ENCODE data around the gene SIMC1. TPM values are rescaled to one million over a fixed set of nuclear protein-coding genes. Genes with fewer than 3 reads are reported as not detected.
A peak's percentile ranks its signal among the peaks of the same experiment; 100 is the strongest.

SIMC1 gene
- total RNA-seq, 1 donor from 2014 or later = 4.7 TPM

DNA sequence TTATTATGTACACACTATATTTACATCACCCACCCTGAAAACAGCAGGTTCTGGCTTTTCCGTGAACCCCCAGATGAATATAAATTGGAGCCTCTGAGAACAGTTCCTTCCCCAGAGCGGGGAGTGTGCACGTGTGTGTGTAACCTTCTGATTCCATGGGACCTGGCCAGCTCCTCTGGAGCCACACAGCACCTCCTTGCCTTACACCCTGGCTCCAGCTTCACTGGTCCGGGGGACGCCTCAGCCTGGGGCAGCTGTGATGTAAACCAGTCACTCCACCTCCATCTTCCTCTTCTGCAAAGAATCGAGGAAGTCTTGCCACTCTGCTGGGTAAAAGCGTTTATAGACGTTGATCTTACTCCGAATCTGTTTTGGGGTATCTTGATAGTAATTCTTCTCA is 145.7 kb downstream of the SIMC1 start:
- peak overlapping the region; percentile 88 for H3K27ac ChIP-seq (replicated peaks)
- H3K4me3 ChIP-seq = no peak overlapping the region
- intact Hi-C loops (cut with micrococcal nuclease) = no loop called here
- no peaks in the 10 kb centered on the region for H3K9me3 ChIP-seq (replicated peaks)
- H3K36me3 ChIP-seq = peaks cover 49% of the 10 kb centered on the region
- H3K4me1 ChIP-seq = peaks cover 45% of the 10 kb centered on the region
- H3K27me3 ChIP-seq (ENCODE audit: low read depth) = no peaks in the 10 kb centered on the region
- no peak for TF ChIP-seq CTCF (IDR thresholded peaks at IDR 0.05; ENCODE audit: borderline replicate concordance)
- no peak for DNase-seq

- Histone ChIP-seq H3K27me3 (ENCODE audit: low read depth) (no peaks in the 10 kb centered on the region), H3K4me1 (peaks cover 49% of the 10 kb centered on the region), H3K27ac (replicated peaks) (no peak overlapping the region), H3K9me3 (replicated peaks) (no peaks in the 10 kb centered on the region), H3K36me3 (peaks cover 49% of the 10 kb centered on the region), H3K4me3 (no peak overlapping the region)
- intact Hi-C loops (cut with micrococcal nuclease) = no loop called here
- TF ChIP-seq CTCF (IDR thresholded peaks at IDR 0.05; ENCODE audit: borderline replicate concordance) = no peak
- DNase-seq = no peak
Measured at GRCh38 chr5:176384366-176384930, 146.2 kb downstream of the SIMC1 start.

DNA sequence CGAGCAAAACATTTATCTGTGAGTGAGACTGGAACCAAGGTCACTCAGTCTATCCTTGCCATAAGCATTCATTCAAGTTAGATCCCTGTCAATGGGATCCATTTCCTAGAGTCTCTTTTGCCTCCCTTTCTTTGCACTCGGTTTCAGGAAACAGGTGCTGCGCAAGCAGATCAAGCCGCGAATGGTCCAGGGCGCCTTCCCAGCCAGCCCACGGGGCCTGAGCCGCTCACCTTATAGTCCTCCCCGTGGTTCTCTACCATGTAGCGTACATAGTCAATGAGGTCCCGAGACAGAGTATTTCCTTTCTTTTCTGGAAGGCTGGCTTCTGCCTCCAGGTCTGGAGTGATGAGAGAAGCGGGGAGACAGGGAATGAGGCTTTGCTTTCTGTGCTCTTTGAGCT is 146.8 kb downstream of the SIMC1 start:
- no peak for DNase-seq
- Histone ChIP-seq H3K9me3 (replicated peaks) (no peaks in the 10 kb centered on the region), H3K27ac (replicated peaks) (no peak overlapping the region), H3K36me3 (peaks cover 50% of the 10 kb centered on the region), H3K27me3 (ENCODE audit: low read depth) (no peaks in the 10 kb centered on the region), H3K4me1 (peaks cover 54% of the 10 kb centered on the region), H3K4me3 (no peak overlapping the region)
- intact Hi-C loops (cut with micrococcal nuclease) = no loop called here
- no peak for TF ChIP-seq CTCF (IDR thresholded peaks at IDR 0.05; ENCODE audit: borderline replicate concordance)

GRCh38 chr5:176386491-176386890 is 148.3 kb downstream of the SIMC1 start:
- intact Hi-C loops (cut with micrococcal nuclease) = no loop called here
- no peak for TF ChIP-seq CTCF (IDR thresholded peaks at IDR 0.05; ENCODE audit: borderline replicate concordance)
- peaks cover 50% of the 10 kb centered on the region for H3K4me1 ChIP-seq

DNA sequence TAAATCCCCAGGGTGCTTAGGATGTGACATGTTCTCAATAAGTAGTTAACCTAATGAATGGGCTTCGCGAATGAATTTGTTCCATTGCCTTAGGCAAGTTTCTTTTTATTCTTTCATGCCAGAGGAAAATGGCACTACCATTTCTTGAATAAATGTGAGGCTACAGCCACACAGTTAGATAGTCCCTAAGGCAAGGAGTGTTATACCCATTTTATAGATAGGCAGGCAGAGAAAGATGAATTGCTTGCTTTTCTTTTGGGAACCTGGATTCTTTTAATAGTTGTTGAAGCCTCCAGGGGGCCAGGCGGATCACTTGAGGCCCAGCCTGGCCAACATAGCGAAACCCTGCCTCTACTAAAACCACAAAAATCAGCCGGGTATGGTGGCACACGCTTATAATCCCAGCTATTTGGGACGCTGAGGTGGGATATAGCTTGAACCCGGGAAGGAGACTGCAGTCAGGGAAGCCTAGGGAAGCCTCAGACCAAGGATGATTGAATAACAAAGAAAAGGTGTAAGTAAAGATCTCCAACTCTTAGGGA is 149.2 kb downstream of the SIMC1 start:
- Histone ChIP-seq H3K27ac (replicated peaks) (no peak overlapping the region), H3K27me3 (ENCODE audit: low read depth) (no peaks in the 10 kb centered on the region), H3K9me3 (replicated peaks) (no peaks in the 10 kb centered on the region), H3K4me1 (peaks cover 42% of the 10 kb centered on the region), H3K36me3 (peaks cover 65% of the 10 kb centered on the region), H3K4me3 (peak overlapping the region; percentile 87)
- no peak for TF ChIP-seq CTCF (IDR thresholded peaks at IDR 0.05; ENCODE audit: borderline replicate concordance)
- DNase-seq = no peak
- intact Hi-C loops (cut with micrococcal nuclease) = no loop called here

More at GRCh38 chr5:176386491-176386890, 148.3 kb downstream of the SIMC1 start:
- no peak for DNase-seq
- H3K27ac ChIP-seq (replicated peaks) = no peak overlapping the region
- H3K4me3 ChIP-seq = no peak overlapping the region
- H3K36me3 ChIP-seq = peaks cover 64% of the 10 kb centered on the region
- no peaks in the 10 kb centered on the region for H3K27me3 ChIP-seq (ENCODE audit: low read depth)
- no peaks in the 10 kb centered on the region for H3K9me3 ChIP-seq (replicated peaks)

Data from left ventricle myocardium inferior (tissue), 1 donor.